Endothelial cell (in vitro differentiated cells): ENCODE data around the gene PAPSS2. TPM values are rescaled to one million over a fixed set of nuclear protein-coding genes. Genes with fewer than 3 reads are reported as not detected.

Experiments used
- DNase-seq: peaks from one replicate; pipeline ENCODE4 v3.0.0; 2021; ENCODE audit warnings: low spot score
- H3K27ac Mint-ChIP-seq: one replicate; pipeline ENCODE4 v1.8.0; 2021; ENCODE audit warnings: mixed read lengths, inconsistent platforms; ENCODE audit not compliant: unreplicated experiment
- H3K27me3 Mint-ChIP-seq: one replicate; pipeline ENCODE4 v1.8.0; 2021; ENCODE audit warnings: mild to moderate bottlenecking, moderate library complexity, mixed read lengths, inconsistent platforms; ENCODE audit not compliant: unreplicated experiment
- H3K36me3 Mint-ChIP-seq: one replicate; pipeline ENCODE4 v1.8.0; 2021; ENCODE audit warnings: mild to moderate bottlenecking, low read depth, mixed read lengths, inconsistent platforms; ENCODE audit not compliant: unreplicated experiment
- H3K4me1 Mint-ChIP-seq: one replicate; pipeline ENCODE4 v1.8.0; 2021; ENCODE audit warnings: mild to moderate bottlenecking, mixed read lengths, inconsistent platforms; ENCODE audit not compliant: unreplicated experiment
- H3K4me3 Mint-ChIP-seq: one replicate; pipeline ENCODE4 v1.8.0; 2021; ENCODE audit warnings: mild to moderate bottlenecking, mixed read lengths, inconsistent platforms; ENCODE audit not compliant: unreplicated experiment
- H3K9me3 Mint-ChIP-seq: one replicate; pipeline ENCODE4 v1.8.0; 2021; ENCODE audit warnings: mixed read lengths, inconsistent platforms; ENCODE audit not compliant: unreplicated experiment
- total RNA-seq: library from RNA; stranded (reverse); fragmentation: NEBNext Ultra II Directional; extraction: Animal tissue kit (Norgen Biotek cat#: 25700); gene quantifications from one replicate; pipeline ENCODE4 v1.2.1, GENCODE V29; 2021; ENCODE audit not compliant: unreplicated experiment
- TF ChIP-seq, protein P1 (sequence below): fragments of 200-600 bp; sonication (generic); IDR thresholded peaks from one replicate; pipeline ENCODE4 v1.5.0; 2021; ENCODE audit warnings: antibody characterized with exemption; ENCODE audit not compliant: unreplicated experiment

Gene PAPSS2
- total RNA-seq, 1 donor from 2014 or later = 31.0 TPM

DNA sequence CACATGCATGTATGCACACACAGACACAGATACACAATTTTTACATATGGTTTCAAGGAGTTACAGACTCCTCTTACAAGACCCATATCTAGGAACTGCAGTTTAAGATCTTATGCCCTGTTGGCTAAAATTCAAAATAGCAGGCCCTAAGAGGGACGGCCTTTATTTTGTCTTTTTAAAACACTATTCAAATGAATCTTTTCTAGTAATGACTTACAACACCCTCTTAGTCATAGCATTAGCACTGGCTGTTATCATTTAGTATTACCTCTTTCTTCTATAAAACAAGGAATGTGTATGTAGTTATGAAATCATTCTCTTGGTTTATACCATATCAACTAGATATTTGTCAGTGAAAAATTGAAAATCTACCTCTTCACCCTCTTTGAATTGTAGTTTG is 15.3 kb downstream of the PAPSS2 start:
- Mint-ChIP-seq H3K4me1 (peaks cover 7% of the 10 kb centered on the region), H3K27ac (no peak overlapping the region), H3K27me3 (peaks cover 4% of the 10 kb centered on the region), H3K4me3 (no peak overlapping the region), H3K36me3 (no peaks in the 10 kb centered on the region), H3K9me3 (no peaks in the 10 kb centered on the region)
- TF ChIP-seq, protein P1, sequence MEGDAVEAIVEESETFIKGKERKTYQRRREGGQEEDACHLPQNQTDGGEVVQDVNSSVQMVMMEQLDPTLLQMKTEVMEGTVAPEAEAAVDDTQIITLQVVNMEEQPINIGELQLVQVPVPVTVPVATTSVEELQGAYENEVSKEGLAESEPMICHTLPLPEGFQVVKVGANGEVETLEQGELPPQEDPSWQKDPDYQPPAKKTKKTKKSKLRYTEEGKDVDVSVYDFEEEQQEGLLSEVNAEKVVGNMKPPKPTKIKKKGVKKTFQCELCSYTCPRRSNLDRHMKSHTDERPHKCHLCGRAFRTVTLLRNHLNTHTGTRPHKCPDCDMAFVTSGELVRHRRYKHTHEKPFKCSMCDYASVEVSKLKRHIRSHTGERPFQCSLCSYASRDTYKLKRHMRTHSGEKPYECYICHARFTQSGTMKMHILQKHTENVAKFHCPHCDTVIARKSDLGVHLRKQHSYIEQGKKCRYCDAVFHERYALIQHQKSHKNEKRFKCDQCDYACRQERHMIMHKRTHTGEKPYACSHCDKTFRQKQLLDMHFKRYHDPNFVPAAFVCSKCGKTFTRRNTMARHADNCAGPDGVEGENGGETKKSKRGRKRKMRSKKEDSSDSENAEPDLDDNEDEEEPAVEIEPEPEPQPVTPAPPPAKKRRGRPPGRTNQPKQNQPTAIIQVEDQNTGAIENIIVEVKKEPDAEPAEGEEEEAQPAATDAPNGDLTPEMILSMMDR = no peak
- DNase-seq = no peak

DNA sequence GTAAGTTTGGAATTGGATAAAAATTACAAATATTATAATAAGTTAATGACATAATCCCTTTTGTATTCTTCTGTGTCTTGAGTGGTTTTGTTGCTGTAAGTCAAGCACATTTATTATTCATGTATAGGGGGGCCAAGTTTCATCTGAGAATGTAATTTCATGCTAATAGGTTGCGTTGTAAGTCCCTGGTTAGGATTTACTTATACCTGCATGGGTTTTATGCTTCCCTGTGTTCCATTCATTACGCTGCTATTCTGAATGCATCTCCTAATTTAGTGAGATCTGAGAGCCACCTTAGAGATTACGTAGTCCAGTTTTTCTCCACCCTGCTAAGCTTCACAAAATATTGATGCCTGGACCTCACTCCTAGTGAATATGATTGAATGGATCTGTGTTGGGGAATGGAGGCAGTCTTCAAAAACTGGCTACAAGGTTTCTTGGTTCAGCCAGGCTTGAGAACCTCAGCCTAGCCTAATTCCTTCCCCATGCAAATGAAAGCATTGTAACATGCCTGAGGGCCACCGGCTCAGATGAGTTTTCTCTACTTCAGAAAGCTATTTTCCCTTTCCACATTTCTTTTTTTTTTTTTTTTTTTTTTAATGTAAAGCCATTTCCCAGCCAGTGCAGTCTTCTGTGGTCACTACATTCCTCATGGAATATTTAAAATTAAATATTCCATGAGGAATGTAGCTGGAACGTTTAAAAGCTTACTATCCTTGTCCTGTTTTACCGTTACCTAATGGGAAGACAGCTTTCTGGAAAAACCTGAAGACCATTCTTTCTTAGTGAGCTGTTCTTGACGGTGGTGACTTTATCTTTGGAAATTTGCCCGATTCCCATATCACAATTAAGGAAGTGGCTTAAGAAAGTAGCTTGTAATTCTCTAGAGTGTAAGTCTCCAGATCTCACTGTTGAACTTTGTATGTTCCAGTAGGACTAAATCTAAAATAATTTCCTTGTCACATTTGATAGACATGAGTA is 16.0 kb downstream of the PAPSS2 start:
- Mint-ChIP-seq H3K9me3 (no peaks in the 10 kb centered on the region), H3K4me3 (no peak overlapping the region), H3K27ac (no peak overlapping the region), H3K27me3 (peaks cover 4% of the 10 kb centered on the region), H3K4me1 (peaks cover 7% of the 10 kb centered on the region), H3K36me3 (no peaks in the 10 kb centered on the region)
- DNase-seq = no peak
- TF ChIP-seq, protein P1 = no peak

DNA sequence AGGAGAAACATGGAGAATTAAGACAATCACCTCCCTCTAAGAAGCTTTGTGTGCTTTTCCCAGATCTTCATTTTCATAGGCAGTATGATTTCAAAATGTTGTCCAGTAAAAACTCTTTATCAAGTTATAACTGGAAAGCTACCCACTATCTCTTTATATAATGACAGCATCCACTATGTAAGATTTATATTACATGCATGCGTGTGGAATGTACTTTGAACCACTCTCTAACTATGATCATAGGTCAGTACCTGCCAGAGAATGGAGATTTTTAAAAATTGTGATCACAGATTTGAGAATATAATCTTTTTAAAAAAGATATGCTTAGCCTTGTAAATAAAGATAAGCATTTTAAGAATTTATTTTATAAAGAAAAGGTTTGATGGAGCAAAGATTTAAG is 17.9 kb downstream of the PAPSS2 start:
- Mint-ChIP-seq H3K9me3 (no peaks in the 10 kb centered on the region), H3K4me3 (no peak overlapping the region), H3K36me3 (no peaks in the 10 kb centered on the region), H3K27ac (no peak overlapping the region), H3K4me1 (peaks cover under 1% of the 10 kb centered on the region), H3K27me3 (peaks cover 4% of the 10 kb centered on the region)
- TF ChIP-seq, protein P1 = no peak
- DNase-seq = no peak

DNA sequence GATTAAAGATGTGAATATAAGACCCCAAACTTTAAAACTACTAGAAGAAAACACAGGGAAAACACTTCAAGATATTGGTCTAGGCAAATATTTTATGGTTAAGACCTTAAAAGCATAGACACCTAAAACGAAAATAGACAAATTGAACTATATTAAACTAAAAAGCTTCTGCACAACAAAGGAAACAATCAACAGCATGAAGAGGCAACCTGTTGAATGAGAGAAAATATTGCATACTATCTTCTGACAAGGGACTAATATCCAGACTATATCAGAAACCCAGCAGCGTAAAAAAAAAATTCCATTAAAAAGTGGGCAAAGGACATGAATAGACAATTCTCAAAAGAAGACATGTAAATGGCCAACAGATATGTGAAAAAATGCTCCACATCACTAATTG is 18.6 kb downstream of the PAPSS2 start:
- no peak for DNase-seq
- no peaks in the 10 kb centered on the region for H3K36me3 Mint-ChIP-seq
- no peak overlapping the region for H3K4me3 Mint-ChIP-seq
- H3K4me1 Mint-ChIP-seq = no peaks in the 10 kb centered on the region
- TF ChIP-seq, protein P1 = no peak
- H3K27me3 Mint-ChIP-seq = peaks cover 4% of the 10 kb centered on the region
- H3K27ac Mint-ChIP-seq = no peak overlapping the region
- no peaks in the 10 kb centered on the region for H3K9me3 Mint-ChIP-seq

DNA sequence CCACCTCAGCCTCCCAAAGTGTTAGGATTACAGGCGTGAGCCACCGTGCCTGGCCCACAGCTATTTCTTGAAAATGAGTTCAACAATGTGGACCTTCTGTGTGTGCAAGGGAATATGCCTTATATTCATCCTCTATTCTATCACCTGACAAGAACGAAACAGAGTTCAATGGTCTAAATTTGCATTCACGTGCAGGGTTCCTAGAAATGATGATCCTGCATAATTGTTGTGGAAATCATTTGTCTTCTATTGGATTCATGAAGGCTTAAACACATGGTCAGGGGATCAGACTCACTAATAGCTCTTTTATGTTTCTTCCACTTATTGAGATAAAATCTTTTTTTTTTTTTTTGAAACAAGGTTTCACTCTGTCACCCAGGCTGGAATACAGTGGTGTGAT is 23.7 kb downstream of the PAPSS2 start:
- no peak overlapping the region for H3K27ac Mint-ChIP-seq
- TF ChIP-seq, protein P1 = no peak
- H3K4me3 Mint-ChIP-seq = no peak overlapping the region
- H3K27me3 Mint-ChIP-seq = no peaks in the 10 kb centered on the region
- no peaks in the 10 kb centered on the region for H3K9me3 Mint-ChIP-seq
- no peaks in the 10 kb centered on the region for H3K36me3 Mint-ChIP-seq
- DNase-seq = no peak
- H3K4me1 Mint-ChIP-seq = no peaks in the 10 kb centered on the region
